IPS-11a (cell line): ENCODE results near the gene LUC7L2.
"Not testable (repeated sequence)": the region's sequence is repeated elsewhere in the genome, so short reads cannot be mapped to it uniquely, and the experiment has no call there.

Experiments used
- H3K4me3 ChIP-seq: one replicate; pipeline ENCODE4 v1.5.1; 2013; ENCODE audit warnings: low read depth, low read length, control low read depth

LUC7L2 gene

GRCh38 chr7:139359366-139360209, at the start of gene LUC7L2:
Gene LUC7L2, plus strand, starts transcription at chr7:139359894. Its CDS starts 368 bp downstream, at chr7:139360262.
- peak within 1 kb of the TSS; percentile 97 for H3K4me3 ChIP-seq

- H3K4me3 ChIP-seq = no peak overlapping the region
Observed at GRCh38 chr7:139317939-139318505, 41.7 kb upstream of the LUC7L2 start.

GRCh38 chr7:139321071-139321745, 38.5 kb upstream of the LUC7L2 start:
- no peak overlapping the region for H3K4me3 ChIP-seq

GRCh38 chr7:139324709-139325108, 35.0 kb upstream of the LUC7L2 start:
- H3K4me3 ChIP-seq = not testable (repeated sequence)

GRCh38 chr7:139328375-139328774, 31.3 kb upstream of the LUC7L2 start:
- H3K4me3 ChIP-seq = no peak overlapping the region

GRCh38 chr7:139329119-139329518, 30.6 kb upstream of the LUC7L2 start:
- H3K4me3 ChIP-seq = no peak overlapping the region

- no peak overlapping the region for H3K4me3 ChIP-seq
Observed at GRCh38 chr7:139330333-139331030, 29.2 kb upstream of the LUC7L2 start.

GRCh38 chr7:139332697-139333359, 26.9 kb upstream of the LUC7L2 start:
- H3K4me3 ChIP-seq = no peak overlapping the region

GRCh38 chr7:139333443-139333842, 26.3 kb upstream of the LUC7L2 start:
- H3K4me3 ChIP-seq = not testable (repeated sequence)

- H3K4me3 ChIP-seq = no peak overlapping the region
Observed at GRCh38 chr7:139334399-139335150, 25.1 kb upstream of the LUC7L2 start.

- H3K4me3 ChIP-seq = no peak overlapping the region
Observed at GRCh38 chr7:139339025-139339424, 20.7 kb upstream of the LUC7L2 start.

GRCh38 chr7:139339698-139340036, 20.0 kb upstream of the LUC7L2 start:
- H3K4me3 ChIP-seq = peak overlapping the region; percentile 99

- peak overlapping the region; percentile 99 for H3K4me3 ChIP-seq
Observed at GRCh38 chr7:139340037-139340807, 19.5 kb upstream of the LUC7L2 start.

- peak overlapping the region; percentile 99 for H3K4me3 ChIP-seq
Observed at GRCh38 chr7:139340808-139341057, 19.0 kb upstream of the LUC7L2 start.

- H3K4me3 ChIP-seq = peak within 1 kb of the TSS; percentile 99
Observed at GRCh38 chr7:139341058-139341775, 18.5 kb upstream of the LUC7L2 start, which contains the start of gene FMC1. Gene FMC1, plus strand, starts transcription at chr7:139341337. Its CDS starts 48 bp downstream, at chr7:139341385.

- peak overlapping the region; percentile 99 for H3K4me3 ChIP-seq
Observed at GRCh38 chr7:139341776-139342226, 17.9 kb upstream of the LUC7L2 start.

- no peak overlapping the region for H3K4me3 ChIP-seq
Observed at GRCh38 chr7:139345042-139345441, 14.7 kb upstream of the LUC7L2 start.

- no peak overlapping the region for H3K4me3 ChIP-seq
Observed at GRCh38 chr7:139351027-139351426, 8.7 kb upstream of the LUC7L2 start.

GRCh38 chr7:139354729-139355128, 5.0 kb upstream of the LUC7L2 start:
- H3K4me3 ChIP-seq = no peak overlapping the region
